H1 (cell line): ENCODE measurements around the gene TP53I11.

ENCODE experiments used
- BRCA1 ChIP-seq: IDR thresholded peaks from 2 replicates; pipeline ENCODE4 v1.6.1; 2012; ENCODE audit warnings: low read depth, low read length, improper control_type of control experiment
- CBX8 ChIP-seq: fragments of 300-800, 300-1000 bp; sonication (generic); IDR thresholded peaks from 2 replicates; pipeline ENCODE4 v1.7.1; 2016; ENCODE audit warnings: low read depth, low read length, borderline replicate concordance
- EP300 ChIP-seq, 2 experiments: IDR thresholded peaks; 1 replicate in 1 of 2; 2 replicates in 1 of 2; pipeline ENCODE4 v1.6.1; 2011 to 2012; ENCODE audit warnings: low read depth in 2 of 2, low read length in 2 of 2, mild to moderate bottlenecking in 2 of 2, borderline replicate concordance in 1 of 2, inconsistent platforms in 1 of 2, moderate library complexity in 1 of 2
- GABPA ChIP-seq: IDR thresholded peaks from 2 replicates; pipeline ENCODE4 v1.6.1; 2011; ENCODE audit warnings: mild to moderate bottlenecking, low read length, moderate library complexity, borderline replicate concordance; ENCODE audit not compliant: insufficient read depth
- MAFK ChIP-seq: IDR thresholded peaks from 2 replicates; pipeline ENCODE4 v1.6.1; 2012; ENCODE audit warnings: low read depth, mild to moderate bottlenecking, improper control_type of control experiment, low read length
- POLR2A ChIP-seq, 2 experiments: IDR thresholded peaks; 1 replicate in 1 of 2; 2 replicates in 1 of 2; pipeline ENCODE4 v1.6.1; 2011; ENCODE audit warnings: low read depth in 2 of 2, low read length in 2 of 2, mild to moderate bottlenecking in 2 of 2; ENCODE audit errors: control extremely low read depth in 1 of 2
- POLR2AphosphoS5 ChIP-seq: IDR thresholded peaks from 2 replicates; pipeline ENCODE4 v1.6.1; 2011; ENCODE audit warnings: low read depth, low read length
- RAD21 ChIP-seq, 2 experiments: IDR thresholded peaks in 1 of 2; conservative IDR thresholded peaks in 1 of 2; 2 replicates each; pipeline ENCODE4 v1.6.1; 2011; ENCODE audit warnings: low read depth in 2 of 2, low read length in 2 of 2, improper control_type of control experiment in 1 of 2, inconsistent platforms in 1 of 2, mild to moderate bottlenecking in 1 of 2, moderate library complexity in 1 of 2
- SIN3A ChIP-seq, 2 experiments: IDR thresholded peaks in 1 of 2; conservative IDR thresholded peaks in 1 of 2; 2 replicates each; pipeline ENCODE4 v1.6.1; 2011 to 2012; ENCODE audit warnings: low read length in 2 of 2, improper control_type of control experiment in 1 of 2, low read depth in 1 of 2, mild to moderate bottlenecking in 1 of 2
- SUZ12 ChIP-seq: fragments of 200-600 bp; sonication (generic); IDR thresholded peaks from 2 replicates; pipeline ENCODE4 v1.6.1; 2012; ENCODE audit warnings: mild to moderate bottlenecking, inconsistent platforms, low read length, moderate library complexity, mixed read lengths
- TF ChIP-seq, protein P1 (sequence below), 3 experiments: IDR thresholded peaks; 1 replicate in 2 of 3; 2 replicates in 1 of 3; pipeline versions ENCODE4 v1.5.1 to v1.6.1; 2011; ENCODE audit warnings: low read length in 3 of 3, mild to moderate bottlenecking in 3 of 3, inconsistent platforms in 2 of 3, low read depth in 1 of 3, moderate library complexity in 1 of 3; ENCODE audit not compliant: insufficient read depth in 1 of 3; ENCODE audit errors: control extremely low read depth in 1 of 3
- TF ChIP-seq, protein P2 (sequence below): IDR thresholded peaks from 2 replicates; pipeline ENCODE4 v1.6.1; 2011; ENCODE audit warnings: low read length, improper control_type of control experiment
- TF ChIP-seq, protein P3 (sequence below): IDR thresholded peaks from 2 replicates; pipeline ENCODE4 v1.6.1; 2012; ENCODE audit warnings: inconsistent platforms

DNA sequence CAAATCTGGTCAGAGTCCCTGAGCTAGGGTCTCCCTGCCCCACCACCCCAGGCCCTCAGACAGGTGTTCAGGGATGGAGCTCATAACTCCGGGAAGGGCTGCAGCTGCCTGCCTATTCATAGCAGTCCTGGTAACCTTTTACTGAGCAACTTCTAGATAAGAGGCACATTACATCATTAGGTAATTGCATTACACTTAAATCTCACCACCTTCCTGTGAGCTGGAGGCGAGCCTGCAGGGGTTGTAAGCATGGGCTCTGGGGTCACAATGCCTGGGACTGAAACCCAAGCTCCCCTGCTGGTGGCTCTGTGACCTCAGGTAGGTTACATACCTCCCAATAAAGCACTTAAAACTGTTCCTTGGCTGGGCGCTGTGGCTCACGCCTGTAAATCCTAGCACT, 22.5 kb downstream of the TP53I11 start:
- TF ChIP-seq GABPA: no peak
- TF ChIP-seq RAD21 (IDR thresholded peaks at IDR 0.05 in 1 of 2, conservative IDR thresholded peaks at IDR 0.05 in 1 of 2; ENCODE audit: low read depth in 2 of 2, low read length in 2 of 2): no peak
- TF ChIP-seq, protein P1, sequence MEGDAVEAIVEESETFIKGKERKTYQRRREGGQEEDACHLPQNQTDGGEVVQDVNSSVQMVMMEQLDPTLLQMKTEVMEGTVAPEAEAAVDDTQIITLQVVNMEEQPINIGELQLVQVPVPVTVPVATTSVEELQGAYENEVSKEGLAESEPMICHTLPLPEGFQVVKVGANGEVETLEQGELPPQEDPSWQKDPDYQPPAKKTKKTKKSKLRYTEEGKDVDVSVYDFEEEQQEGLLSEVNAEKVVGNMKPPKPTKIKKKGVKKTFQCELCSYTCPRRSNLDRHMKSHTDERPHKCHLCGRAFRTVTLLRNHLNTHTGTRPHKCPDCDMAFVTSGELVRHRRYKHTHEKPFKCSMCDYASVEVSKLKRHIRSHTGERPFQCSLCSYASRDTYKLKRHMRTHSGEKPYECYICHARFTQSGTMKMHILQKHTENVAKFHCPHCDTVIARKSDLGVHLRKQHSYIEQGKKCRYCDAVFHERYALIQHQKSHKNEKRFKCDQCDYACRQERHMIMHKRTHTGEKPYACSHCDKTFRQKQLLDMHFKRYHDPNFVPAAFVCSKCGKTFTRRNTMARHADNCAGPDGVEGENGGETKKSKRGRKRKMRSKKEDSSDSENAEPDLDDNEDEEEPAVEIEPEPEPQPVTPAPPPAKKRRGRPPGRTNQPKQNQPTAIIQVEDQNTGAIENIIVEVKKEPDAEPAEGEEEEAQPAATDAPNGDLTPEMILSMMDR (IDR thresholded peaks at IDR 0.05; ENCODE audit: control extremely low read depth in 1 of 3, insufficient read depth in 1 of 3, low read depth in 1 of 3, low read length in 3 of 3): no peak
- TF ChIP-seq POLR2AphosphoS5: no peak
- TF ChIP-seq, protein P2, sequence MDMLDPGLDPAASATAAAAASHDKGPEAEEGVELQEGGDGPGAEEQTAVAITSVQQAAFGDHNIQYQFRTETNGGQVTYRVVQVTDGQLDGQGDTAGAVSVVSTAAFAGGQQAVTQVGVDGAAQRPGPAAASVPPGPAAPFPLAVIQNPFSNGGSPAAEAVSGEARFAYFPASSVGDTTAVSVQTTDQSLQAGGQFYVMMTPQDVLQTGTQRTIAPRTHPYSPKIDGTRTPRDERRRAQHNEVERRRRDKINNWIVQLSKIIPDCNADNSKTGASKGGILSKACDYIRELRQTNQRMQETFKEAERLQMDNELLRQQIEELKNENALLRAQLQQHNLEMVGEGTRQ: no peak
- no peak for TF ChIP-seq BRCA1
- TF ChIP-seq MAFK: no peak
- no peak for TF ChIP-seq POLR2A (IDR thresholded peaks at IDR 0.05; ENCODE audit: control extremely low read depth in 1 of 2, low read depth in 2 of 2, low read length in 2 of 2)
- TF ChIP-seq EP300 (IDR thresholded peaks at IDR 0.05; ENCODE audit: borderline replicate concordance in 1 of 2, low read depth in 2 of 2, low read length in 2 of 2): no peak
- TF ChIP-seq CBX8: no peak
- no peak for TF ChIP-seq SIN3A (conservative IDR thresholded peaks at IDR 0.05 in 1 of 2, IDR thresholded peaks at IDR 0.05 in 1 of 2; ENCODE audit: low read depth in 1 of 2, low read length in 2 of 2)
- TF ChIP-seq SUZ12: no peak
- TF ChIP-seq, protein P3, sequence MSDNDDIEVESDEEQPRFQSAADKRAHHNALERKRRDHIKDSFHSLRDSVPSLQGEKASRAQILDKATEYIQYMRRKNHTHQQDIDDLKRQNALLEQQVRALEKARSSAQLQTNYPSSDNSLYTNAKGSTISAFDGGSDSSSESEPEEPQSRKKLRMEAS: no peak
